Thyroid gland (tissue), 4 donors: ENCODE data around the gene CEP170B. TPM values are rescaled to one million over a fixed set of nuclear protein-coding genes. Genes with fewer than 3 reads are reported as not detected.
"Not testable (repeated sequence)": the region's sequence is repeated elsewhere in the genome, so short reads cannot be mapped to it uniquely, and the experiment has no call there.

Experiments
- DNase-seq, 2 donors: peaks; one replicate each; pipeline ENCODE4 v3.0.0-alpha.2; 2019
- H3K27ac ChIP-seq, 3 donors: fragments of 200-600 bp; sonication (generic); 1 replicate in 2 of 3; 2 replicates in 1 of 3; pipeline ENCODE4 v1.5.1; 2016 to 2019; ENCODE audit warnings: mild to moderate bottlenecking in 1 of 3, moderate library complexity in 1 of 3
- H3K27me3 ChIP-seq: fragments of 200-600 bp; sonication (generic); one replicate; pipeline ENCODE4 v1.5.1; 2019
- H3K36me3 ChIP-seq, 2 donors: fragments of 200-600 bp; sonication (generic); one replicate each; pipeline ENCODE4 v1.5.1; 2016 to 2019
- H3K4me1 ChIP-seq, 2 donors: fragments of 200-600 bp; sonication (generic); one replicate each; pipeline ENCODE4 v1.5.1; 2017 to 2019
- H3K4me3 ChIP-seq, 3 donors: fragments of 200-600 bp; sonication (generic); replicated peaks in 1 of 3; 1 replicate in 2 of 3; 2 replicates in 1 of 3; pipeline ENCODE4 v1.5.1; 2016; ENCODE audit warnings: mild to moderate bottlenecking in 1 of 3
- H3K9me3 ChIP-seq: fragments of 200-600 bp; sonication (generic); one replicate; pipeline ENCODE4 v1.5.1; 2017
- POLR2A ChIP-seq, 2 donors: fragments of 450-650 bp; IDR thresholded peaks; one replicate each; pipeline ENCODE4 v1.6.1; 2017; ENCODE audit warnings: antibody characterized with exemption in 2 of 2, mild to moderate bottlenecking in 2 of 2, moderate library complexity in 1 of 2
- WGBS, 2 donors: methylation state at CpG; one replicate each; pipeline ENCODE4 v1.1.5; 2017; 5-methylcytosine and 5-hydroxymethylcytosine counted together
- intact Hi-C: fragments of 100-400 bp; cut with DNase I; formaldehyde crosslinking; loops from one replicate; pipeline ENCODE4 v1.15.1; 2023
- total RNA-seq, 4 donors: library from RNA; depleted of rRNA; stranded (reverse); fragments of >200 nt; gene quantifications; one replicate each; pipeline ENCODE4 v1.2.3, GENCODE V29; 2016
- TF ChIP-seq, protein P1 (sequence below), 6 experiments: fragments of 200-600 bp in 3 of 6; fragments of 450-650 bp in 3 of 6; sonication (generic) in 3 of 6; IDR thresholded peaks; one replicate each; pipeline ENCODE4 v1.5.1; 2016 to 2019; ENCODE audit warnings: antibody characterized with exemption in 6 of 6, mild to moderate bottlenecking in 2 of 6, inconsistent platforms in 1 of 6, moderate library complexity in 1 of 6

Gene CEP170B
- total RNA-seq, 4 donors from 2014 or later = 18.3 to 46.2 (median 27.4) TPM

DNA sequence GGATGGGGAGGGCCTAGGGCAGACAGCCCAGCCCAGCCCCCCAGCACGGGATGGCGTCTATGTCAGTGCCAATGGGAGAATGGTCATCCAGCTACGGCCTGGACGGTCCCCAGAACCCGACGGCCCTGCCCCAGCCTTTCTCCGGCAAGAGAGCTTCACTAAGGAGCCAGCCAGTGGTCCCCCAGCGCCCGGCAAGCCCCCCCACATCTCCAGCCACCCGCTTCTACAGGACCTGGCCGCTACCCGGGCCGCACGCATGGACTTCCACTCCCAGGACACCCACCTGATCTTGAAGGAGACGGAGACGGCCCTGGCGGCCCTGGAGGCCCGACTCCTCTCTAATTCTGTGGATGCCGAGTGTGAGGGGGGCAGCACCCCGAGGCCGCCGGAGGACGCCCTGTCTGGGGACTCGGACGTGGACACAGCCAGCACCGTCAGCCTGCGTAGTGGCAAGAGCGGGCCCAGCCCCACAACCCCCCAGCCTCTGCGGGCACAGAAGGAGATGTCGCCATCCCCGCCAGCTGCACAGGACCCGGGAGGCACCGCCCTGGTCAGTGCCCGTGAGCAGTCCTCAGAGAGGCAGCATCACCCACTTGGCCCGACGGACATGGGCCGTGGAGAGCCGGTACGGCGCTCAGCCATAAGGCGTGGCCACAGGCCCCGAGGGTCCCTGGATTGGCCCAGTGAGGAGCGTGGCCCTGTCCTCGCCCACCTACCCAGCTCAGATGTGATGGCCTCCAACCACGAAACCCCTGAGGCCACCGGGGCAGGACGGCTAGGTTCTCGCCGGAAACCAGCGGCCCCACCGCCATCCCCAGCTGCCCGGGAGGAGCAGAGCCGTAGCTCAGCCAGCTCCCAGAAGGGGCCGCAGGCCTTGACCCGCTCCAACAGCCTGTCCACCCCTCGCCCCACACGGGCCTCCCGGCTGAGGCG, 21.9 kb downstream of the CEP170B start:
- Histone ChIP-seq H3K4me1 (no peaks in the 10 kb centered on the region), H3K9me3 (no peaks in the 10 kb centered on the region), H3K27ac (no peak overlapping the region), H3K4me3 (no peak overlapping the region), H3K36me3 (peaks cover 21 to 24% of the 10 kb centered on the region in 2 donors), H3K27me3 (no peaks in the 10 kb centered on the region)
- intact Hi-C loops = no loop called here
- DNase-seq = no peak
- 95 to 96% methylated on average over 25 to 33 of the region's 59 CpGs for WGBS, 2 donors
- no peak for TF ChIP-seq POLR2A (IDR thresholded peaks at IDR 0.05)
- TF ChIP-seq, protein P1, sequence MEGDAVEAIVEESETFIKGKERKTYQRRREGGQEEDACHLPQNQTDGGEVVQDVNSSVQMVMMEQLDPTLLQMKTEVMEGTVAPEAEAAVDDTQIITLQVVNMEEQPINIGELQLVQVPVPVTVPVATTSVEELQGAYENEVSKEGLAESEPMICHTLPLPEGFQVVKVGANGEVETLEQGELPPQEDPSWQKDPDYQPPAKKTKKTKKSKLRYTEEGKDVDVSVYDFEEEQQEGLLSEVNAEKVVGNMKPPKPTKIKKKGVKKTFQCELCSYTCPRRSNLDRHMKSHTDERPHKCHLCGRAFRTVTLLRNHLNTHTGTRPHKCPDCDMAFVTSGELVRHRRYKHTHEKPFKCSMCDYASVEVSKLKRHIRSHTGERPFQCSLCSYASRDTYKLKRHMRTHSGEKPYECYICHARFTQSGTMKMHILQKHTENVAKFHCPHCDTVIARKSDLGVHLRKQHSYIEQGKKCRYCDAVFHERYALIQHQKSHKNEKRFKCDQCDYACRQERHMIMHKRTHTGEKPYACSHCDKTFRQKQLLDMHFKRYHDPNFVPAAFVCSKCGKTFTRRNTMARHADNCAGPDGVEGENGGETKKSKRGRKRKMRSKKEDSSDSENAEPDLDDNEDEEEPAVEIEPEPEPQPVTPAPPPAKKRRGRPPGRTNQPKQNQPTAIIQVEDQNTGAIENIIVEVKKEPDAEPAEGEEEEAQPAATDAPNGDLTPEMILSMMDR (IDR thresholded peaks at IDR 0.05) = no peak

DNA sequence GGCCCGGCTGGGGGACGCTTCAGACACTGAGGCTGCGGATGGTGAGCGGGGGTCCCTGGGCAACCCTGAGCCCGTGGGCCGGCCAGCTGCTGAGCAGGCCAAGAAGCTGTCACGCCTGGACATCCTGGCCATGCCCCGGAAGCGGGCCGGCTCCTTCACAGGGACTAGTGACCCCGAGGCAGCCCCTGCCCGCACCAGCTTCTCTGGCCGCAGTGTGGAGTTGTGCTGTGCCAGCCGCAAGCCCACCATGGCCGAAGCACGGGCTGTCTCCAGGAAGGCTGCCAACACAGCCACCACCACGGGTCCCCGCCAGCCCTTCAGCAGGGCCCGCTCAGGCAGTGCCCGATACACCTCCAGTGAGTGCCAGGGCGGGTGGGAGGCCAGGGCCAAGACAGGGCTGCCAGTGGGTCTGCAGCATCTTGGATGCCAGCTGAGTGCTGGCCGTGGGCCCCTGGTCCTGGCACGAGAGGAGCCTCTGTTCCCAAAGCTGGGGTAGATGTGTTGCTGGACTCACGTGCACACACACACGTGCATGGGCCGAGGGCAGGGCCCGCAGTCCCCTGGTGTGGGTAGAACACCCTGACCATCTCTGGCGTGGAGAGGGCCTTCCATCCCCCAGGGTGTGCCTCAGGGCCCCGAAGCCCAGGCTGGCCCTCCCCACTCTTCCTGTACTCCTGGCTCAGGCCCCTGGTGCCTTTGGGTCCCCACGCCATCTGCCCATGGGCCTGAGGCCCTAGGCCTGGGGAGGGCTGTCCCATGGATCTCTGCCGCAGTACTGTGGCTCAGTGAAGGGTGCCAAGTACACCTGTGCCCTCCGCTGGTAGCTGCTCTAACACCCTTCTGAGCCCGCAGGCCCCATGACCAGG, 22.8 kb downstream of the CEP170B start:
- Histone ChIP-seq H3K36me3 (peaks cover 21 to 24% of the 10 kb centered on the region in 2 donors), H3K9me3 (no peaks in the 10 kb centered on the region), H3K4me1 (no peaks in the 10 kb centered on the region), H3K4me3 (no peak overlapping the region), H3K27me3 (no peaks in the 10 kb centered on the region), H3K27ac (no peak overlapping the region)
- 92 to 94% methylated on average over 7 to 24 of the region's 33 CpGs for WGBS, 2 donors
- intact Hi-C loops = no loop called here
- no peak for DNase-seq
- no peak for TF ChIP-seq POLR2A (IDR thresholded peaks at IDR 0.05)
- TF ChIP-seq, protein P1 (IDR thresholded peaks at IDR 0.05) = no peak

DNA sequence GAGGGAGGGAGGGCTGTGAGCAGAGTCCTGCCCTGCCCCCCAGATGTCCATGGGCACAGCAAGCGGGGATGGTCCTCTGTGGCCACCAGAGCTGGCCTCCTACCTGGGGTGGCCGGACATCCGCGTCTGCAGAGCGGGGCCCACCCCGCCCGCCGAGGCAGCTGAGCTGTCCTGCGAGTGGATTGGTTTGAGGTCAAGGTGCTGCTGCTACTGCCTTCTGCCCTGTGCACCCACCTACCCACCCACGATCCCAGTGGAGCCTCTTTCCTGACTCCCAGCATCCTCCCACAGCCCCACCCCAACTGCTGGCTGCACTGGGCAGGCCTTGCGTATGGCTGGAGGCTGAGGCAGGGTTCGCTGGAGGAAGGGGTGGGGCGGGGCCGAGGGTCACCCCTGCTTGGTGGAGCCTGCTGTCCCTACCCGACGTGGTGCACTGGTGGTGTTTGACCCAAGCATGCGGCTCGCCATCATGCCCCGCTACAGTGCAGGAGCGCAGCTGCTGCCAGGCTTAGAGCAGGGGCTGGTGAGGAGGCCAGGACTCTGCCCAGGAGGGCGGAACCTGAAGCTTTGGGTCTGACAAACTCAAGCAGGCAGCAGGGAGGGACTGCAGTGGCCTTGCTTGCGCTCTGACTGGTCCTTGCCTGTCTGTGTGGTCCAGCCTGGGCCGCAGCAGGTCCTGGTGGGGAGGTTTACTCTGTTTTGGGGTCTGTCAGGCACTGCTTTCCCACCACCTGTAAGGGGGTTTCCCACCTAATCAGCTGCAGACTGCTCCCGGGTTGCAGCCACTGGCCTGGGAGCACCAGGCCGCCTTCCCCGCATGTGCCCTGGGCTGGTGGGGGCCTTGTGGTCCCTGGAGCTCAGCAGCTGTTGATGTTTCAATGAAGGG, 23.7 kb downstream of the CEP170B start:
- intact Hi-C loops = no loop called here
- DNase-seq = no peak
- no peaks in the 10 kb centered on the region for H3K9me3 ChIP-seq
- H3K36me3 ChIP-seq = peaks cover 17 to 21% of the 10 kb centered on the region in 2 donors
- no peaks in the 10 kb centered on the region for H3K4me1 ChIP-seq
- no peak for TF ChIP-seq POLR2A (IDR thresholded peaks at IDR 0.05)
- TF ChIP-seq, protein P1 (IDR thresholded peaks at IDR 0.05) = no peak
- H3K27ac ChIP-seq = no peak overlapping the region
- WGBS, 2 donors = 94 to 100% methylated on average over 3 to 23 of the region's 26 CpGs
- H3K27me3 ChIP-seq = no peaks in the 10 kb centered on the region
- H3K4me3 ChIP-seq = no peak overlapping the region

DNA sequence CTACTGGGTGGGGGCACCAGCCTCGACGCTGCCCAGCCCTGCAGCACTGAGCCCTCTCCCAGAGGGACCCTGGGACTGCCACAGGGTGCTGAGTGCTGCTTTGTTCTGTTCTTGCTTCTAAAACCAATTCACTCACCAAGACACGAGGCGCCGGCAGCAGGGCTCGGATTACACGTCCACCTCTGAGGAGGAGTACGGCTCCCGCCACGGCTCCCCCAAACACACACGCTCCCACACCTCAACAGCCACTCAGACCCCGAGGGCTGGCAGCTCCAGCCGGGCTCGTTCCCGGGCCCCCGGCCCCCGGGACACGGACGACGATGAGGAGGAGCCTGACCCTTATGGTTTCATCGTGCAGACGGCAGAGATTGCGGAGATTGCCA, 24.3 kb downstream of the CEP170B start:
- Histone ChIP-seq H3K4me1 (peaks cover 0 to 2% of the 10 kb centered on the region in 2 donors), H3K36me3 (peaks cover 13 to 15% of the 10 kb centered on the region in 2 donors), H3K27ac (no peak overlapping the region), H3K4me3 (no peak overlapping the region), H3K9me3 (no peaks in the 10 kb centered on the region), H3K27me3 (no peaks in the 10 kb centered on the region)
- TF ChIP-seq POLR2A (IDR thresholded peaks at IDR 0.05) = no peak
- TF ChIP-seq, protein P1 (IDR thresholded peaks at IDR 0.05) = no peak
- no peak for DNase-seq
- intact Hi-C loops = no loop called here
- 89 to 95% methylated on average over 17 to 23 of the region's 23 CpGs for WGBS, 2 donors

DNA sequence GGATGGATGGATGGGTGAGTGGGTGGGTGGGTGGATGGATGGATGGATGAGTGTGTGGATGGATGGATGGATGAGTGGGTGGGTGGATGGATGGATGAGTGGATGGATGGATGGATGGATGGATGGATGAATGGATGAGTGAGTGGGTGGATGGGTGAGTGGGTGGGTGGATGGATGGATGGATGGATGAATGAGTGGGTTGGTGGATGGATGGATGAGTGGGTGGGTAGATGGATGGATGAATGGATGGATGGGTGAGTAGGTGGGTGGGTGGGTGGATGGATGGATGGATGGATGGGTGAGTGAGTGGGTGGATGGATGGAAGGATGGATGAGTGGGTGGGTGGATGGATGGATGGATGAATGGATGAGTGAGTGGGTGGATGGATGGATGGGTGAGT, 25.2 kb downstream of the CEP170B start:
- H3K4me1 ChIP-seq = peaks cover 7 to 12% of the 10 kb centered on the region in 2 donors
- H3K27ac ChIP-seq, H3K4me3 ChIP-seq, H3K27me3 ChIP-seq, H3K9me3 ChIP-seq, DNase-seq: not testable (repeated sequence)
- peaks cover 13 to 15% of the 10 kb centered on the region in 2 donors for H3K36me3 ChIP-seq
- intact Hi-C loops = loop anchor here (5.0 kb wide), 1 partner anchor 152 kb away; no protein-coding TSS in a partner anchor
